Esophagus (tissue), 2 donors: ENCODE data around the gene CORO2A. TPM values are rescaled to one million over a fixed set of nuclear protein-coding genes. Genes with fewer than 3 reads are reported as not detected.
"Not testable (repeated sequence)": the region's sequence is repeated elsewhere in the genome, so short reads cannot be mapped to it uniquely, and the experiment has no call there.

Experiments used
- H3K27ac ChIP-seq, 2 donors: one replicate each; pipeline ENCODE4 v1.5.1; 2013; ENCODE audit warnings: low read depth in 2 of 2, mild to moderate bottlenecking in 2 of 2, inconsistent platforms in 1 of 2, low read length in 1 of 2, moderate library complexity in 1 of 2
- H3K27me3 ChIP-seq, 2 donors: one replicate each; pipeline ENCODE4 v1.6.1; 2013; ENCODE audit warnings: low read length in 2 of 2, control low read depth in 1 of 2, mild to moderate bottlenecking in 1 of 2; ENCODE audit not compliant: insufficient read depth in 2 of 2, control insufficient read depth in 1 of 2
- H3K36me3 ChIP-seq, 2 donors: one replicate each; pipeline ENCODE4 v1.6.1; 2013; ENCODE audit warnings: low read length in 1 of 2; ENCODE audit not compliant: control insufficient read depth in 2 of 2, insufficient read depth in 2 of 2
- H3K4me1 ChIP-seq, 2 donors: one replicate each; pipeline ENCODE4 v1.6.1; 2013; ENCODE audit warnings: low read length in 1 of 2; ENCODE audit not compliant: control insufficient read depth in 2 of 2, insufficient read depth in 2 of 2
- H3K4me3 ChIP-seq, 2 donors: one replicate each; pipeline ENCODE4 v1.5.1; 2013; ENCODE audit warnings: low read length in 2 of 2, mild to moderate bottlenecking in 2 of 2, low read depth in 1 of 2, moderate library complexity in 1 of 2
- H3K9me3 ChIP-seq, 2 donors: one replicate each; pipeline ENCODE4 v1.6.1; 2013; ENCODE audit warnings: mild to moderate bottlenecking in 2 of 2, low read depth in 1 of 2, low read length in 1 of 2, moderate library complexity in 1 of 2; ENCODE audit not compliant: control insufficient read depth in 2 of 2, insufficient read depth in 1 of 2
- WGBS, 2 donors: extraction: QIAGEN DNeasy Blood & Tissue Kit; methylation state at CpG; one replicate each; pipeline ENCODE4 v1.1.7; 2013; 5-methylcytosine and 5-hydroxymethylcytosine counted together
- polyA plus RNA-seq, 2 donors: library from polyadenylated mRNA; stranded (reverse); fragments of 200-250 nt; gene quantifications; one replicate each; pipeline ENCODE4 v1.2.3, GENCODE V29; 2013
- donor health status: healthy with polysubstance abuse.
- donor health status: Bipolar disorder and iron deficiency.

Gene CORO2A
- polyA plus RNA-seq, 2 donors = 7.1 to 9.0 TPM

DNA sequence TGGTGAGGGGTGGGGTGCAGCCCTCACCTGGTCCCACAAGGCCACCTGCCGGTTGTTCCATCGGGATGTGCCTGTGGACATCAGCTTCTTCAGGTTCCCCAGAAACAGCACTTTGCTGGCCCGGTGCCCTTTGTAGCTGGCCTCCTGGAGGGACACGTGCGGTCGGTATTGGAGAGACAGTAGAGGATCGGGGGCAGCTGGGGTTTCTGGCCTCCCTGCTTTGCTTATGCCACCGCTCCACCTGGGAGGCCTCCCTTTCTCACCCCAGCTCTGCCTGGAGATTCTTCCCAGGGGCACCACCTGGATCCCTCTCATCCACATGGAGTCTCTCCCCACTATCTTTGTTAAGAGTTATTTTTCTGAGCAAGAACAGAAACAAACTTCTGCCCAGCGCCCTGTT lies 60.3 kb downstream of the CORO2A start:
- Histone ChIP-seq H3K9me3 (no peaks in the 10 kb centered on the region), H3K27me3 (no peaks in the 10 kb centered on the region), H3K4me1 (no peaks in the 10 kb centered on the region), H3K4me3 (no peak overlapping the region), H3K27ac (no peak overlapping the region), H3K36me3 (peaks cover 0 to 29% of the 10 kb centered on the region in 2 donors)
- WGBS, 2 donors = 89 to 90% methylated on average over 9 of the region's 9 CpGs

DNA sequence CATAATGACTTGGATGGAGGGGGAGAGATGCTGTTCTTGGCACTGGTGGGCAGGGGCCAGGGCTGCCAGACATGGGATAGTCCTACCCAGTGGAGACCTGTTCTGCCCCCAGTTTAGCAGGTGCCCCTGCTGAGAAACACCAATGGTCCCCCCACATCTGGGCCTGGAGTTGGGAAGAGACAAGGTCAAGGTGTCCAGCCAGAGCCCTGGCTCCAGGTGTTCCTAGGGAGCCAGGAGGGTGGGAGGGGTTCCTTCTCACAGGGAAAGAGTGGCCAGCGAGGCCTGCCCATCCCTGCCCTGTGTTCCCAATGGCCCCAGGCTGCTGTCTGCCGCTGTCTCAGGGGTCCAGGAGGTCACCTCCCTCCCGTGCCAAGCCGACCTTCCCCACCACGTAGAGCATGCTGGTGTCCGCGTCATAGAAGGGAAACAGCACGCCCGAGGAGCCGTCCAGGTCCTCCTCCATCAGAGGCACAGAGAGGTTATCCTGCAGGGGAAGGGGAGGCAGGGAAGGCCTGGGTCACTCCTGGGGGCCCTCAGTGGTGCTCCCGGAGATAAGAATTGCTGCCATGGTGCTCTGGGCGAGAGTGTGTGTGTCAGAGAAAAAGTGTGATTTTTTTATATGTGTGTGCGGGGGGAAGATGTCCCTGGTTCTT lies 61.7 kb downstream of the CORO2A start:
- Histone ChIP-seq H3K4me1 (no peaks in the 10 kb centered on the region), H3K27ac (no peak overlapping the region), H3K4me3 (no peak overlapping the region), H3K9me3 (no peaks in the 10 kb centered on the region), H3K27me3 (no peaks in the 10 kb centered on the region), H3K36me3 (peaks cover 0 to 32% of the 10 kb centered on the region in 2 donors)
- 90 to 95% methylated on average over 13 of the region's 13 CpGs for WGBS, 2 donors

DNA sequence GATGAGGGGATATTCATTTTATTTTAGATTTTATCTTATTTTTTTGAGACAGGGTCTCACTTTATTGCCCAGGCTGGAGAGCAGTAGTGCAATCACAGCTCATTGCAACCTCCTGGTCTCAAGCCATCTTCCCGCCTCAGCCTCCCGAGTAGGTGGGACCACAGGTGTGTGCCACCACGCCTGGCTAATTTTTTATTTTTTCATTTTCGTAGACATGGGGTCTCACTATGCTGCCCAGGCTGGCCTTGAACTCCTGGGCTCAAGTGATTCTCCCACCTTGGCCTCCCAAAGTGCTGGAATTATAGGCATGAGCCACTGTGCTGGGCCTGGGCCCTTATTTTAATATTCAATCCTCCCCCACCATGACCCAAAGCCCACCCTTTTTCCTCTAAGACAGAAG lies 62.4 kb downstream of the CORO2A start:
- H3K36me3 ChIP-seq = peaks cover 0 to 33% of the 10 kb centered on the region in 2 donors
- H3K27me3 ChIP-seq, H3K27ac ChIP-seq, H3K9me3 ChIP-seq, H3K4me3 ChIP-seq, H3K4me1 ChIP-seq: not testable (repeated sequence)
- WGBS, 2 donors = 95 to 99% methylated on average over 4 of the region's 4 CpGs

DNA sequence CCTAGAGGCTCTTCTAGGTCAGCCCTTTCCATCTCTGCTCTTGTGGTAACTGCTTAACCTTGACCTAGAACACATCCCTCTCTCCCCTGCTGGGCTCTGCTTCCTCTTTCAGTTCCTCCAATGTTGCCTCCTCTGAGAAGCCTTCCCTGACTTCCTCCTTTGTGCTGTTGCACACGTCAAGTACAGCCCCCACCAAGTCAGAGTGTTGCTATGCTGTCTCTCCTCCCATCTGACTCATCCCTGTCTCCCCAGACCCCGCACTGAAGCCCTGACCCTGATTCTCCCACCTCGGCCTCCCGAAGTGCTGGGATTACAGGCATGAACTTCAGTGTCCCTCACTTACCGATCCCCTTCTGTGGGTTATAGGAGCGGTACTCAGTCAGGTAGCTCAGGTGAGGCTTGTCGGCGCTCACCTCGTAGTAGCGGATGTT lies 63.0 kb downstream of the CORO2A start:
- Histone ChIP-seq H3K4me1 (no peaks in the 10 kb centered on the region), H3K9me3 (no peaks in the 10 kb centered on the region), H3K27ac (no peak overlapping the region), H3K36me3 (peaks cover 0 to 34% of the 10 kb centered on the region in 2 donors), H3K27me3 (no peaks in the 10 kb centered on the region), H3K4me3 (no peak overlapping the region)
- 89 to 90% methylated on average over 10 of the region's 10 CpGs for WGBS, 2 donors

DNA sequence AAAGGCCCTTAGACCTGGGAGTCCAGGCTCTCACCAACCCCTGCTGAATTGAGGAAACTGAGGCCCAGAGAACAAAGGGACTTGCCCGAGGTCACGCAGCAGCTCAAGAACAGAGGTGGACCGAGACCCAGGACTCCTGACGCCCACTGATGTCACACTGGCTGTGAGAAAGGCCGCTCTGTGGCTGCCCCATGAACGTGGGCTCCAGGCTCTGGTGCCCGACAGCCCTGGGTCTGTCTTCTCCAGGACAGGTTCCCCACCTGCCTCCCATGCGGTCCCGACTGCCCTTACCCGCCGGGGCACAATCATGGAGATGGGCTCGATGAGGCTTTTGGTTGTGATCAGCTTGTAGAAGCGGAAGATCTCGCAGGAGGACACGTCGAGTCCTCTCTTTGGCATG lies 64.1 kb downstream of the CORO2A start:
- H3K4me3 ChIP-seq = no peak overlapping the region
- H3K36me3 ChIP-seq = peaks cover 0 to 34% of the 10 kb centered on the region in 2 donors
- H3K4me1 ChIP-seq = no peaks in the 10 kb centered on the region
- H3K27me3 ChIP-seq = no peaks in the 10 kb centered on the region
- 94 to 95% methylated on average over 16 of the region's 16 CpGs for WGBS, 2 donors
- H3K9me3 ChIP-seq = no peaks in the 10 kb centered on the region
- no peak overlapping the region for H3K27ac ChIP-seq

DNA sequence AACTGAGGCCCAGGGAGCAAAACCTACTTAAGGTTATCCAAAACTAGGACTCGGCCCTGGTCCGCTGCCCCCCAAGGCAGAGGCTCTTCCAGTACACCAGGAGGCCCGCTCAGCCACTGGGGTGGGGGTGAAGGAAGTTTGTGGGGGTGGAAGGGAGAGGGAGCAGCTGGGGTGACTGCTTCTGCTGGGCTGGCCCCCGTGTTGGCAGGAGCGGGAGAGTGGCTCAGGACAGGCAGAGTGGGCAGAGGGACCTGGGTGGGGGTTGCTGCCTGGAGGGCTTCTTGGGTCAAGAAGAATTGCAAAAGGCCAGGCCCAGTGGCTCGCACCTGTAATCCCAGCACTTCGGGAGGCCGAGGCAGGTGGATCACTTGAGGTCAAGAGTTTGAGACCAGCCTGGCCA lies 65.2 kb downstream of the CORO2A start:
- Histone ChIP-seq H3K27me3 (no peaks in the 10 kb centered on the region), H3K36me3 (peaks cover 0 to 26% of the 10 kb centered on the region in 2 donors), H3K27ac (no peak overlapping the region), H3K9me3 (no peaks in the 10 kb centered on the region), H3K4me1 (no peaks in the 10 kb centered on the region), H3K4me3 (no peak overlapping the region)
- WGBS, 2 donors = 97% methylated on average over 8 of the region's 8 CpGs

DNA sequence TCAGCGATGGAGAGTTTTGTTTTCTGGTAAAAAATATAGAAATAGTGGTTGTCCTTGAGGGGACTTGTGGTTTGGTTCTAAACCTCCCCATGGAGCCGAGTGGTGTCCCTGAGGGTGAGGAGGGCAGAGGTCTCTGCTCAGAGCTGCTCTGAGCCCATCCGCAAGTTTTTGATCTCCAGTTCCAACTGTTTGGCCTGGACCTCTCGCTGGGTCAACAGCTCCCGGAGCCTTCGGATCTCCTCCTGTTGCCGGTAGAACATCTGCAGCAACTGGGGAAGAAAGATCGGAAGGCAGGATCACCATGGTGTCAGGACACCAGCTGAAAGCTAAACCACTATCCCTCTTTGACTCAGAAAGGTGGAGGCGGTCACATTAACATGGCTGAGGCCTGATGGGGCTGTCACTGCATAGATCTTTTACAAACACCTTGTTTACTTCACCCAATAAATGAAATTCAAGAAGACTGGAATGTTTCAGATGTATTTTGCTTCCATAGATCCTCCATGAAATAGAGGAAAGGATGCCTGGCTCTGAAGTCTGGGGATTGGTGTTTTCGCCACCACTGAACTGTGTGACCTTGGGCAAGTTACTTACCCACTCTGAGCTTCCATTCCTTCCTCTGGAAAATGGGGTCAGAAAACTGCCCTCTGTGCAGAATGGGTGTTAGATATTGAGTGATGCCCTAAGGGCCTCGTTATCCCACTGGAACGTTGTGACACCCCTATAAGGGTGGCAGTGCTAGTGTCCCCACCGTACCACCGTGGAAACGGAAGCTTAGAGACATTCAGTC lies 67.6 kb downstream of the CORO2A start:
- no peak overlapping the region for H3K27ac ChIP-seq
- H3K4me1 ChIP-seq = peaks cover 0 to 5% of the 10 kb centered on the region in 2 donors
- no peak overlapping the region for H3K4me3 ChIP-seq
- no peaks in the 10 kb centered on the region for H3K9me3 ChIP-seq
- H3K36me3 ChIP-seq = peaks cover 0 to 17% of the 10 kb centered on the region in 2 donors
- H3K27me3 ChIP-seq = no peaks in the 10 kb centered on the region
- 89 to 91% methylated on average over 15 of the region's 15 CpGs for WGBS, 2 donors

DNA sequence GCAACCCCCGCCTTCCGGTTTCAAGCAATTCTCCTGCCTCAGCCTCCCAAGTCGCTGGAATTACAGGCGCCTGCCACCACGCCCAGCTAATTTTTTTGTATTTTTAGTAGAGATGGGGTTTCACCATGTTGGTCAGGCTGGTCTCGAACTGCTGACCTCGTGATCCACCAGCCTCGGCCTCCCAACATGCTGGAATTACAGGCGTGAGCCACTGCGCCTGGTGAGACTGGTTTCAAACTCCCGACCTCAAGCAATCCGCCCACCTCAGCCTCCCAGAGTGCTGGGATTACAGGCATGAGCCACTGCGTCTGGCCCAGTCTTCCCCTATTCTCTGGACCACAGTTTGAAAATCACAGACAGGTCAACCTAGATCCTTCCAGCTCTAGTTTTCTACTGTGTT lies 68.3 kb downstream of the CORO2A start:
- not testable (repeated sequence) for H3K4me1 ChIP-seq, H3K9me3 ChIP-seq, H3K27ac ChIP-seq, H3K27me3 ChIP-seq, H3K4me3 ChIP-seq
- peaks cover 0 to 17% of the 10 kb centered on the region in 2 donors for H3K36me3 ChIP-seq
- 93 to 94% methylated on average over 13 of the region's 13 CpGs for WGBS, 2 donors

DNA sequence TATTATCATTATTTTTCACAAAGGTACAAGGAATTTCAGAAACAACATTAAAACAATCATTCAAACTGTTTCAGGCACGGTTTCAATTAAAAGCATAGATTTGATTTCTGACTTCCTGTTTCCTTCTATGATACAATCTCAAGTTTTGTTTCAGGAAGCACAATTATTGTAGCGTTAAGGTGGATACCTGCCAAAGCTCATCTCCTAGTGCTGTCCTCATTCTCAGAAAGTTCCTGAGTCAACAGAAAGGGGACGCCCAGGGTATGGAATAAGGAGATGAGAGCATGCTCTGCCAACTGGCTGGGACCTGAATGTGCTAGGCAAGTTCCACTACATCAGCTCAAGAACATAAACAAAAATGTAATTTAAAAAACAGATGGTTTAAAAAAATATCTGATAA lies 71.4 kb downstream of the CORO2A start:
- H3K27me3 ChIP-seq = no peaks in the 10 kb centered on the region
- no peak overlapping the region for H3K4me3 ChIP-seq
- H3K36me3 ChIP-seq = peaks cover 0 to 4% of the 10 kb centered on the region in 2 donors
- H3K4me1 ChIP-seq = peaks cover 0 to 11% of the 10 kb centered on the region in 2 donors
- H3K27ac ChIP-seq = peak overlapping the region in 1 of 2 donors; percentile 59
- WGBS, 2 donors = 19 to 25% methylated on average over 3 of the region's 3 CpGs
- no peaks in the 10 kb centered on the region for H3K9me3 ChIP-seq
